NCI-H2171 treated with DMSO at 0.1 percent for 48 hours (cell line): ENCODE data around the gene PBX1.

ENCODE experiments used
- DNase-seq: peaks from one replicate; lab custom pipeline; 2025; lab: John Stamatoyannopoulos, UW

The PBX1 gene

DNA sequence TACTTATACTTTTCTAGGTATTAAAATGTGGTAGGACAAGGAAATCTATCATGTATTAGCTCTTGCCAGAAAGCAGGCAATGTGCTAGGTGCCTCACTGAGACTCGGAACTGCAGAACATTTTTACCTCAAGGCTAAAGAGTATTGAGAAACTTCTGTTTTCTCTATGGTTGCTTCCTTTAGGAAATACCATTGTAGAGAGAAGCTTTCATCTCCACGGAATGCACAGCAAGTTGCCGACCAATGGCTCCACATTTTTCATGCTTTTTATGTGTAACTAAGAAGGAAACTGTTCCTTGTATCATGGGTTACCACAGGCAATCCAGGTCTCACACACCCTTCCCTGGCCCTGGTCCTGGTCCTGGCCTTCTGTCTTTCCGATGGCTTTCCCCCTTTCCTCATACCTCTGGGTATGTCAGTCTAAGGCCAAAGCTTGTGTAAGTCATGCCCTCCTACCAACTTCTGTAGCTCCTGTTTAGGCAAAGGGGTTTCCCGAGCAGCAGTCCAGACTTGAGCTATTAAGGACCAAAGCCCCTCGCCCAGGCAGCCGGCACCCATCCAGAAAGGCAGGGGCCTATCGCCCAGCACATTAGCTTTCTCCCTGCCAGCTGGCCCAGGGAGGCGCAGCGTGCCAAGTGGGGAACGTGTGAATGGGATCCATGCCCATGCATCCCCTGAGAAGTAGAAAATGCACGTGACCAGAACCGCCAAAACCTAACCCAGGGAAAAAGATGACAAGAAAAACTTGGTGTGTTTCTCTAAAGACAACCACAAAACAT, 225.0 kb downstream of the PBX1 start:
- DNase-seq = no peak

DNA sequence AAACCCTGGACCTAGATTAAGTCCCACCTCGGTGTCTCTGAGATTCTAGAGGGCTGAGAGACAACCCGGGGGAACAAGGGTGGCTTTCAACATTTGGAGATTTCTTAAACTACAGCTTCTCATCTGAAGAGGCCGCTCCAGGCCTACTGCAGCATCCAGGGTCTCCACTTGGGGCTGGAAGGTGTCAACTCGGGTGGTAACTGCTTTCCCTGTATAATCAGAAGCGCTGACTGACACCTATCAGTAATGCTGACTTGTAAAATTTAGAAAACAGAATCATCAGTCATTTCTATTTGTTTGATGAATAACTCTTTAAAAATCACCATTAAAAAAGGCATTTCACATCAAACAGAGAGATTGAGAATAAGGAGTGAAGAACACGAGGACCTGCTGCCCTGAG, 226.0 kb downstream of the PBX1 start:
- DNase-seq = no peak

DNA sequence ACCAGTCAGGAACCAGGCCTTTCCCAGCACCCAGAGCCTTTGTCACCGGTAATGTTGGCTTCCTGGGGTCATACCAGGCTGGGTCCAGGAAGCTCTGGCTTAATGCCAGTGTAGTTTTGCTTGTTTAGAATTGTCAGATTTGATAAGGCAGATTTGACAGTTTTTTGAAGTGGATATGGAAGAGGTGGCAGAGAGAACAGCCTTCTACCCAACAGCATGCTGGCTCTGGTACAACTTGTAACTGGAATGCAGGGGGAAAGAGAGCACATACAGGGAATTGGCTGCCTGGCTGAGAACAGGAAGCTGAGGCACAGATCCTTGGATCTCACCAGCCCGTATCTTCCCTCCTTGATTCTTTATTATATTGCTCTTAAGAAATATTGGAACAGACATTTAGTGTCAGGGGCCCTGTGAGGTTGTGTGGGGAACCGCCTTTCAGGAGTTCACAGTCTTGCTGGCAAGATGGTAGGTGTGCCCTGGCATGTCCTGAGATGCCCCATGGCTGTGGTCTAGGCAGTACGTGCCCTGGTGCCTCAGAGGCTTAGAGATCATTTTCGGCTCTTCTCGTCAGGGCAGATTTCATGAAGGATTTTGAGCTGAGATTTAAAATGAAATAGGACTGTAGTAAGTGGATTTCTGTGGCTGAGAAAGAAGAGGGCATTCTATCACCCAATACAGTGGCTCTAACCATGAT, 227.0 kb downstream of the PBX1 start:
- no peak for DNase-seq

DNA sequence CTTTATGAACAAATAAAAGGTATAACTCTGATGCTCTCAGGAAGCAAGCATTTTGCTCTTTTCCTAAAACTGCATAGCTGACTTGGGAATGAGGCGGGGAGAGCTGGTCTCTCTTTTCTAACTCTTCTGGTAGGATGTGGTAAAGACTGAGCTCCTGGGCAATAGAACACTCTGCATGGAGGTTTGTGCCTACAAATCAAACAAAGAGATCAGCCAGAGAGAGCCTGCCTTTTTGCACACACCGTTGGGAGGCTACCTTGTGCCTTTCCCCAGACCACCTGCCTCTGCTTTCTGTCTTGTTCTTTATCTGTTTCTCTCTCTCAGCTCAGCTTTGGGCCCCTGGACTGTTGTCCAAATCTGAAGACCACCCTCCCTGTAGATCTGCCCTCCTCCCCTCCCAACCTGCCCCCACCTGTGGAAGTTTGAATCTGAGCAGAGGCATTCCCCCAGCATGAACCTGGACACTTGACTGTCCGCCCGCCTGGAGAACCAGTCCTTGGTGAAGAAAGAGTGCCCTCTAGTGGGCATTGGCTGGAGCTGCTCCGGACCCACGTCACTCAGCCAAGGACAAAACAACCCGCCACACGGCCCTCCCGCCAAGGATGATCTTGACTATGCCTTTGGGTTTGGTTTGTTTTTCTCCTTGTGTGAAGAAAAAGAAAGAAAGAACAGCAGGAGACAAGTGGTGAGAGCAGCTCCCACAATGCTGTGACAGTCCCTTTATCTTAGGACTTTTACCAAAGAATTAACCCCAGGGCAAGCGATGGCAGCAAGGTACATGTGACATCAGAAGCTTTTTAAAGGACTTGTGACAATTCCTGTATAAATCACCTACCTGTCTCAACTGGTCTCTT, 228.2 kb downstream of the PBX1 start:
- DNase-seq = peak; percentile 85

DNA sequence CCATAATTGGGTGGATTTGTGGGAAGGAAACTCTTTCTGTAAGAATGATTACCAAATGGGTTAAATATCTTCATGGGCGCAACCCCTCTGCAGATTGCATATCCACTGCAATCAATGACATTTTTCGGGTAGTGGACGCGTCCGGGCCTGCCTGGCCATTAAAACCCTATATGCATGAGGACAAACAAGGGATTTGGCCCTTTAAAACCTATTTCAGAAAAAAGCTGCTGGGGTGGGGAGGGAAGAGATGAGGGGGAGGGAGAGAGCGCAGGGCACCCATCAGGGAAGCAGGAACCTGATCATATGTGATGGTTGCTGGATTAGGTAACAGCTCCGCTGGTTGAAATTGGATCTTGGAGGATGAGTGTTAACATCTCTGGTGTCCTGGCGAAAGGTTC, 228.8 kb downstream of the PBX1 start:
- peak; percentile 80 for DNase-seq

DNA sequence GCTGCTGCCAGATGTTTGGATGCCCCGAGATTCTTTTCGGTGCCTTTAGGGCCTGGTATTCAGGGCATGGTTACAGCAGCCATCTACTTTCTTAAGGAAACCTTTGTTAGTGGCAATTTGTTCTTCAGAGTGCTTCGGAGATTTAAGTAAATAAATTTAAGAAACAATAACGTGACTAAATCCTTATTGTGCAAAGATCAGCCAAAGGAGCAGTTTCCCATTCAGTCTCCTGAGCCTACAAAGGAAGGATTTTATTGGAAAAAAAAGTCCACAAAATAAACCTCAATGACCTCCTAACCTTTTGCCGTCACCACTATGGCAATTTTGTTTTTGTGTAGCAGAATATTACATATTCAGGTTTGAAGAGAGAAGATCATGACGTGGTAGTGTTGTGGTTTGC, 231.1 kb downstream of the PBX1 start:
- DNase-seq = no peak

DNA sequence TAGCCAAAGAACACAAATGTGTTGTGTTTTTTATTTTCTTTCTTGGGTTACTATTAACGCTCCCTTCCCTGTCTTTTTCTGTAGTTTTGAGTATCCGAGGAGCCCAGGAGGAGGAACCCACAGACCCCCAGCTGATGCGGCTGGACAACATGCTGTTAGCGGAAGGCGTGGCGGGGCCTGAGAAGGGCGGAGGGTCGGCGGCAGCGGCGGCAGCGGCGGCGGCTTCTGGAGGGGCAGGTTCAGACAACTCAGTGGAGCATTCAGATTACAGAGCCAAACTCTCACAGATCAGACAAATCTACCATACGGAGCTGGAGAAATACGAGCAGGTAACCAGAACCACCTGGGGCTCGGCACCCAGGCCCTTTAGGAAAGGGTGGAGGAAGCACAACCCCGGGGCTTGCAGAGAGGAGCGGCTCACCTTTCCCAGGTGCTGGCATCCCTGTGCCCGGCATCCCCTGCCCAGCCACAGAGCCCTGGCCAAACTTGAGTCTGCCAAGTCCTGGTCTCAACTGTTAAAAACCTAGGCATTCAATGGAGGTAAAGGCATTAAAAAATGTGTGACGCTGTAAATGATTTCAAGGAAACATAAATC, 233.5 kb downstream of the PBX1 start:
- peak; percentile 56 for DNase-seq

DNA sequence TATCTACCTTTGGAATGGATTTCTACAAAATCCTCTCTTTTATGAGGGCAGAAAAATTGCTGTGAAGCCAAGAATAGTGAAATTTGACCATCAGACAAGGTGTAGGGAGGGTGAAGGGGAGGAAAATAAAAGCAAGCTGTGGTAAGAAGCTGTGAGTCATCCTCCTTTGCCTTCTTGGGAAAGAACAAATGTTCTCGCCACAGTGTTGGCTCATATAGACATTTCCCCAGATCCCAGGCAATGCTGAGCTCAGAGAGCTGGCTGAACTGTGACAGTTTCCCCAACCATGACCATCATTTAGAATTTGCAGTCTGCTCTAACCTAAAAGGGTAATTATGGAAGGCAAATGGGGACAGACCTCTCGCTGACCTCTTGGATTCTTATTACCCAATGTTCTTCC, 235.4 kb downstream of the PBX1 start:
- DNase-seq = no peak

DNA sequence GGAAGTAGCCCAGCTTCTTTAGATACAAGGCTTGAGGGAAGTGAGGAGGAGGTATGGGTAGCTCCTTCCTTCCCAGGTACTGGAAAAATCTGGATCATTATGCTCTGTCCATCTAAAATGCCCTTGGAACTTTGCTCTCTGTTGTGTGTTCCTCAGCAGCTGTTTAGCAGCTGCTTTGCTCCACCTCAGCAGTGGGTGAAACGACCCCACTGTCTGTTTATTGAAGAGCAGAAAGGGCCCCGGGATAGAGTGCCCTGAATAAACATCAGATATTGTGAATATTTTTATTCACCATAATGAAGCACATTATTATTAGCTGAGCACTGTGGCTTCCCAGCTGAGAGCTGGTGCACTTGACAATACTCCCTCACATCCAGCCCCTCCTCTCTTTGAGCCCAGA, 237.9 kb downstream of the PBX1 start:
- no peak for DNase-seq

DNA sequence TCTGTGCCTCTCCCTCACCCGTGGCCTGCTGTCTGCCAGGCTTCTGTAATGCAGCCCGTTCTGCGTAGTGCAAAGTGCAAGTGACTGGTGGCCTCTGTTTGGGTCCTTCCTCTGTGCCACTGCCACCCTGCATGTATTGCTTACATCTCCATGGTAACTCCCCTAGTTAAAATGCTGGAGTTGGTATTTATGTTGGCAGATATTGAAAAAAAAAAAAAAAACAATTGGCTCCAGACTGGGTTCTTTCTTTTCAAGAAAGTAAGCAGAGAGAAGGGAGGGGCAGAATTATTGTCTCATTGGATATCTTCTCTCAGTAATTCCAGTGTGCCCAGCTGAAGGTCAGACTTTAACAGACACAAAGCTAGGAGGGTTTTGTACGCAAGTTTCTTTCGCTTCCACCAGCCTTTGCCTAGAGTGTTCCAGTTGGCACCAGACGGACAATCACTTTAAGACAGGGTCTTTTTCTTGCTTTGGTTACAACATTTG, 242.3 kb downstream of the PBX1 start:
- DNase-seq = no peak

DNA sequence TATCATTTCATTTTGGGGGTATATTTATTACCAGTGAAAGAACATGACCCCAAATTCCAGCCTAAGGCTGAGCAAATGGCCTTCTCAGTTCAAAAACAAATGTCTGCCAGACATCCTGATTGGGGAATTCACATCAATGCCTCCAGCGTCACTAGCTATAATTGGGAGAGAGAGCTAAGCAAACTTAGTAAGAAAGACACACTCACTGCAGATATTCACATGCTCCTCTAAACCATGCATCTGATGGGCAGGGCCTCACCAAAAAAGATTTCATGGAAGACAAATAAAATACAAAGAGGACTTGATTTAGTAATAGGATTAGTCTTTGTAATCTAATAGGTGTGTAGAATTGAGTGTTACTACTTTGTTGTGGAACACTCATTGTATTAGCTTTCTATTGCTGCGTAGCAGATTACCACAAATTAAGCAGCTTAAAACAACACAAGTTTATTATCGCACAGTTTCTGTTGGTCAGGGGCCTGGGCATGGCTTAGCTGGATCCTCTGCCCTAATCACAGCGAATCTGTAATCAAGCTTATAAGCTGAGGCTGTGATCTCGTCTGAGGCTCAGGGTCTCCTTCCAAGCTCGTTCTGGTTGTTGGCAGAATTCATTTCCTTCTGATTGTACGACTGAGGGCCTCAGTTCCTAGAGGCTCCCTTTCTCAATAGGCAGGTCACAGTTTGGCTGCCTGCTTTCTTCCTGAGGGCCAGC, 243.0 kb downstream of the PBX1 start:
- DNase-seq = no peak

DNA sequence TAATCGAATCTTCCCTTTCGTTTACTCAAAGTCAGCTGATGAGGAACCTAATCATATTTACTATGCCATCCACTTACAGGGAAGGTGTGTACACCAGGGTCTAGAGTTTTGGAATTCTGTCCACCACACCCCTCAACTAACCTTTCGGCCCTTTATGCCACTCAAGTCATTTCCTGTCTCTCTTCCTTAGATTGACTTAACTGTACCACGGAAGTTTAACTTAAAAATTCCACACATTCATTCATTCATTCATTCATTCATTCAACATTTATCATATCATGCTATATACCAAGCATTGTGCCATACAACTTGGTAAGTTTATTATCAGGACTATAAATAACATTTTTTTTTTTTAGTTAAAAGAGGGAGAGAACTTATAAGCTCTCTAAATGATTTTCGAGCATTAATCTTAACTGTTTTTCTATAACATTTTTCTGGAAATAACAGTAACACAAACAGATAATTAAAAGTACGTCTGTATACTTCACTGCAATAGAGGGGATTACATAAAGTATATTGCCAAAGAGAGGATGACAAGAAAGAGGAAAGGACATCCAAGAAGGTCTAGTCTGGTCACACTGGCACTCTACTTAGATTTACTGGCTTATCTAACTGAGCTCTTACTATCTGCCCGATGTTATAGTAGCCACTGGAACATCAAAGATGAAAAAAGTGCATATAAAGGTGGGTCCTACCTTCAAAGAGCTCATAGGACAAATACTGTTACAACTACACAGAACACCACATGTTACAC, 243.7 kb downstream of the PBX1 start:
- DNase-seq = no peak

DNA sequence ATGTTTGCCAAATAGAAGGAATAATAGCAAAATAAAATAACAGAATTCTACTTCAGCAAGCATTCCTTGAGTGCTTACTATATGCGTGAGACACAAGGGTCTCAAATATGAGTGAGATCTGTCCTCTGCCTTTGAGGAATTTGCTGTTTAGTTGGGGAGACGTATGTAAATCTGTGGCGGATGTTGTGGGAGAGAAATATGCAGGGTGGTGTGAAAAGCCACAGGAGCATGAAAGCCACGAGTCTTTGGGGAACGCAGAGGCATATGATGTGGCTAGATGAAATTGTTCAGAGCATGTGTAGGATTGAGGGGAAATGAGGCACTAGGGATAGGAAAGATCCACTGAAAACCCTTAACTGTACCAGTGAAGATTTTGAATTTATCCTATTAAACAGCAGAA, 244.4 kb downstream of the PBX1 start:
- no peak for DNase-seq

DNA sequence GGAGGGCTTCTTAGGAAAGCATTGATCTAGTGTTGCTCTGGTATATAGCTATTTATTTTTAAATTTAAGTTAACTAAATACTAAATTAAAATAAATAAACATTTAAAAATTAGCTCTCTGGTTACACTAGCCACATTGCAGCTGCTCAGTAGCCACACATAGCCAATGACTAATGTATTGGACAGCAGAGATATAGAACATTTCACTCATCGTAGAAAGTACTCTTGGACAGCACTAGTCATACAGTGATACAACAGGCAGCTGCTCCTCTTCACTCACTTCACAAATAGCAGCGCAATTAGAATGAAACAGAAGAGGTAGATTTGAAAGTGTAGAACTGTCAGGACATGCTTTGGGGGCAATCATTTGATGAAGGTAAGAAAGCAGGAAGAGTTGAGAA, 245.4 kb downstream of the PBX1 start:
- DNase-seq = no peak

DNA sequence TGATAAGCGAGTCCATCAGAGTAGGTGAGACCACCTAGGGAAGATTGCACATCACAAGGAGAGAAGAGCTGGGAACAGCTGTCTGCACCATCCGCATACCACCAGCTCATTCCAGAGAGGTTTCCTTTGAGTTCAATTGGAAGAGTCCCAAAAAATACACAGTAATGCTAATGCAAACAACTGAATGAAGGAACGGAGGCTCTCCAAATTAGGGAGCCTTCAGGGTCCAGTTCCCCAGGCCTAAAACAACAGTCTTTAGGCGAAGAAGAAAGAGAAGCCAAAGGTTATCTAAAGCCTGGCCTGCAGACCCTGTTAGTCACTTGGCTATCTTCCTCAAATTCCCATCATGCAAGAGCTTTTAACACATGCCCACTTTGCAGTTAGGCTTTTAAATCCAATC, 246.4 kb downstream of the PBX1 start:
- peak; percentile 40 for DNase-seq

DNA sequence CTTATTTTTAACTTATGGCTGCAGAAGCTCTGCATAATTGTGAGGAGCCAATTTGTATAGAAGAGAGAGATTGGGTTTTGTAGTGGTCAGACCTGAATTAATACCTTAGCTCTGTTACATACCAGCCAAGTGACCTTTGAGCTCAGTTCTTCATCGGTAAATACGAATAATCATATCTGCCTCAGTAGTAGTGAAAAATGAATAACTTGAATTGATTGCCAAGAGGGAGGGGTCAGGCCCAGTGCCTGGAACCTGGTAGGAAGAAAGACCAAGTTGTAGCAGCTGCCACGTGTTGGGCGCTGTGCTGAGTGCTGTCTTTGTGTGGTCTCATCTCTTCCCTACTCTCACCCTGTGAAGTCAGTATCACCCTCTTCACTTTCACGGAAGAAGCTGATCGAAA, 247.5 kb downstream of the PBX1 start:
- DNase-seq = no peak

DNA sequence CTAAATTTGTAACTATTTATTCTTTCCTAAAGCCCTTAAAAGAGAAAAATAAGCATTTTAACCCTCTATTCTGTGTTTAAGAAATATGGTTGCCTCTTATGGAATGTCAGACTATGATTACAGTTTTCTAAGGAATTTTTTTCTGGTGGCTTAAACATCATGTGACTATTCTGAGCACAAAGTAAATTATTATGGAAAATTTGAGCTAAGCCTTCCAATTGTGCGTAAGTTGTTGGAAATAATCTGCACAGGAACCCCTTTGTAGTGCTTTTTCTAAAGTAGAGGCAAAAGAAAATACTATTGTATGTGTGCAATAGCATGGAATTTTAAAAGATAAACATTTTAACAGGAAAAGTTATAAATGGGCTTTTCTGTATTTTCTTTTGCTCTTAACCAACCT, 254.8 kb downstream of the PBX1 start:
- DNase-seq = no peak

DNA sequence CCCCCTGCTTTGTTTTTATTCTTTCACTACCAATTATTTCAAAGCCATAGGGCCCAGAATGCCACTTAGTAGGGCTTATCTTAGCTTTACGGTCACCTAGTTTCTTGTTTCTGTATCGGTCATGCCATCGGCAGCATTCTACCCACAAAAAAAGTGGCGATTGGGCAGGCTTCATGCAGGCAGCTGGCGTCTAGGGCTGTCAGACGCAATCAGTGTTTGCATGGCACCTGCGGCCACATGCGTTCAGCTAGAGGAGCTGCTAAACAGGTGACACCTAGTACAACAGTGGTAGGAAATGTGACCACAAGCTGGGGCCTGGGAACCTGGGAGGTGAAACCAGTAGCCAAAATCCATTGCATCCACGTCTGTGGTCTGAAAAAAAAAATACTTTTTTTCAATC, 262.7 kb downstream of the PBX1 start:
- DNase-seq = no peak

DNA sequence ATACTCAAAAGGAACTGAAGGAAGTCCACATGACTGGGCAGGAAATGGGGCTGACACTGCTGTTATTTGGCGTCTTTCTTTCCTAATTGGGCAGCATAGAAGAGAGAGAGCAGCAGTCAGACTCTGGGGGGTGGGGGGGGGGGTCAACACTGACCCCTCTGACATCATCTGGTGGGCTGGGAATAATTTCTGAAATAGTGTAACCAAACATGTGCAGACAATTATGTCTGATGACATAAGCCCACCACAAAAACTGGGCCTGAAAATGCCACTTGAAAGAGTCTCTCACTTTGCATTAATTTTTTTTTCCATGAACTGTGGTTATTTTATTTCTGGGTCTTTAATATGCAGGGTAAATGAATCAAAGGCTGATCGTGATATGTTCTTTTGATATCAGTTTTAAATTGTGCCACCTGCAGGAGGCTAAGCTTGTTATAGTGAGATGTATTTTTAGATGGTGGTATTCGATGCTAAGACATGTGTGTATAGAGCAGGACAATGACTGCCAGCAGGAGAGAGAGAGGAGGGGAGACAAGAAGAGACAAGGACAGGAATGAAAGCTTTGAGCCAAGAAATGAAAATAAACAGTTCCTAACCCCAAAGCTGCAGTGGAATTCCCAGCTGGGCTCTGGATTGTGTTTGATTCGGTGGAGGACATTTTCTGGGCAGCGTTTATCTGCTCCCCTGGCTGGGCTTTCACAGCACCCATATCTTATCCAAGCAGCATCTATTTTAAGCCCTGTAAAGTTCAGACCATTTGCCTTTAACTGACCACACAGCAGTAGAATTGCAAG, 264.7 kb downstream of the PBX1 start:
- DNase-seq = no peak

DNA sequence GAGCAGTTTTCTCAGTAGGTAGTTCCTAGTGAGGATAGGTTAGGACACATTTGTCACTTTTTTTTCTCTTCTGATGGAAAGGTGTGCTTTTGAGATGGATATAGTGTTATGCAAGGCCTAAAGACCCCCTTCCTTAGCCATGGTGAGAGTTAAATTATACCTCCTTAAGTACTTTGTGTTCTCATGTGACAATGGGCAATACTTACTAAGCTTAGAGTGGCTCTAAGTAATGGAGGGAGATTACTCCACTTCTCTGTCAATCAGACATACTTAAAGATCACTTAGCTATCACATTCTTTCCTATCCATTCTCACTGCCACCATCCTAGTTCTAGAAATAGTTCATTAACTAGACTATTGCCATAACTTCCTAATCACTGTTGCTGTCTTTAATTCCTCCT, 265.6 kb downstream of the PBX1 start:
- no peak for DNase-seq
